GM19238 (cell line): ENCODE data around the gene SCT.

Source experiments
- DNase-seq: peaks from one replicate; pipeline ENCODE4 v3.0.0; 2011; ENCODE audit warnings: low spot score; ENCODE audit not compliant: insufficient read length

The SCT gene

GRCh38 chr11:623349-623869 lies 3.6 kb downstream of the SCT start:
- no peak for DNase-seq

GRCh38 chr11:621838-622237 lies 5.1 kb downstream of the SCT start:
- no peak for DNase-seq

- no peak for DNase-seq
Measured at GRCh38 chr11:620935-621814, 5.8 kb downstream of the SCT start.

- no peak for DNase-seq
Measured at GRCh38 chr11:620201-620600, 6.8 kb downstream of the SCT start.

- no peak for DNase-seq
Measured at GRCh38 chr11:619628-620050, 7.3 kb downstream of the SCT start.

- DNase-seq = no peak
Measured at GRCh38 chr11:618856-619627, 7.9 kb downstream of the SCT start.

- no peak for DNase-seq
Measured at GRCh38 chr11:617912-618682, 8.9 kb downstream of the SCT start.

- DNase-seq = no peak
Measured at GRCh38 chr11:617199-617911, 9.6 kb downstream of the SCT start.

GRCh38 chr11:616320-617198 lies 10.4 kb downstream of the SCT start:
- DNase-seq = no peak

GRCh38 chr11:615504-616319 lies 11.3 kb downstream of the SCT start, which contains the start of gene IRF7:
Gene IRF7, minus strand, starts transcription at chr11:615950. Its CDS starts 586 bp downstream, at chr11:615364.
- DNase-seq = peak; percentile 98

GRCh38 chr11:614623-615503 lies 12.1 kb downstream of the SCT start:
- no peak for DNase-seq

GRCh38 chr11:614021-614622 lies 12.9 kb downstream of the SCT start:
- no peak for DNase-seq

- peak; percentile 62 for DNase-seq
Measured at GRCh38 chr11:613369-613968, 13.5 kb downstream of the SCT start.

GRCh38 chr11:612961-613300 lies 14.1 kb downstream of the SCT start:
- DNase-seq = no peak

GRCh38 chr11:612201-612960 lies 14.6 kb downstream of the SCT start:
- DNase-seq = no peak
